ENCODE data around the gene RAD54L2.

GRCh38 chr3:51568996-51569395 is 30.5 kb downstream of the RAD54L2 start:
- TF ChIP-seq EZH2 (IDR thresholded peaks at IDR 0.05) (no peak), POLR2AphosphoS5 (IDR thresholded peaks at IDR 0.05; ENCODE audit: borderline replicate concordance, low read depth, low read length) (no peak)
